Hindlimb muscle (tissue), 1 donor: ENCODE measurements around the gene ITIH1. TPM values are rescaled to one million over a fixed set of nuclear protein-coding genes. Genes with fewer than 3 reads are reported as not detected.
"Not testable (repeated sequence)": the region's sequence is repeated elsewhere in the genome, so short reads cannot be mapped to it uniquely, and the experiment has no call there.

Source experiments
- DNase-seq: peaks from one replicate; pipeline ENCODE4 v3.0.0-alpha.2; 2013
- polyA plus RNA-seq: library from polyadenylated mRNA; unstranded; fragments of 120-200 nt; gene quantifications from one replicate; pipeline ENCODE4 v1.2.1, GENCODE V29; 2013; ENCODE audit not compliant: insufficient read length

The ITIH1 gene
- polyA plus RNA-seq, 1 donor: 0.13 TPM

DNA sequence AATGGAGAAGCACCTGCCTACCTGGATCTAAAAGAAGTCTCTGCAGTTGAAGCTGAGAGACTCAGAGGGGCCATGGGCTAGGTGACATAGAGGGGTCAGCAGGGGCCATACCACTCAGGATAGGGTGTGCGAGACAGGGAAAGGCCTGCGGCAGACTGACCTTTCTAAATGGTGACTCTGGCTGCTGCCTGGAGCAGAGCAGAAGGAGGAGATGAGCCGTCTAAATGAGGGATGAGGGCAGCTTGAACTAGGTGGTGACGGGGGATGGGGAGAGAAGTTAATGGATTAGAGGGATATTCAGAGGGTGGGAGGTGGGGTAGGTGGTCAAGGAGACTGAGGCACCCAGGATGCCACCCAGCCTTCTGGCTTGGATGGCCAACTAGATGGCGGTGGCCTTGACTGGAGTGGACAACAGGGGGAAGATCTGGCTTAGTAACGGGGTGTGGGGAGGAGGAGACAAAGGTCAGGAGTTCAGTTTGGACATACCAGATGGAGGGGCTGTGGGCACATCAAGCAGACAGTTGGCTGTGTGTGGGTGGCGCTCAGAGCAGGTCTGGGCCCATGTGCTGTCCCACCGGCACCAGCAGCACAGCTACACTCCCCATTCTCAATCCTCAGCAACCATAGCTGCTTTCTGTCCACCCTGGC lies 3.2 kb upstream of the ITIH1 start:
- DNase-seq: no peak

DNA sequence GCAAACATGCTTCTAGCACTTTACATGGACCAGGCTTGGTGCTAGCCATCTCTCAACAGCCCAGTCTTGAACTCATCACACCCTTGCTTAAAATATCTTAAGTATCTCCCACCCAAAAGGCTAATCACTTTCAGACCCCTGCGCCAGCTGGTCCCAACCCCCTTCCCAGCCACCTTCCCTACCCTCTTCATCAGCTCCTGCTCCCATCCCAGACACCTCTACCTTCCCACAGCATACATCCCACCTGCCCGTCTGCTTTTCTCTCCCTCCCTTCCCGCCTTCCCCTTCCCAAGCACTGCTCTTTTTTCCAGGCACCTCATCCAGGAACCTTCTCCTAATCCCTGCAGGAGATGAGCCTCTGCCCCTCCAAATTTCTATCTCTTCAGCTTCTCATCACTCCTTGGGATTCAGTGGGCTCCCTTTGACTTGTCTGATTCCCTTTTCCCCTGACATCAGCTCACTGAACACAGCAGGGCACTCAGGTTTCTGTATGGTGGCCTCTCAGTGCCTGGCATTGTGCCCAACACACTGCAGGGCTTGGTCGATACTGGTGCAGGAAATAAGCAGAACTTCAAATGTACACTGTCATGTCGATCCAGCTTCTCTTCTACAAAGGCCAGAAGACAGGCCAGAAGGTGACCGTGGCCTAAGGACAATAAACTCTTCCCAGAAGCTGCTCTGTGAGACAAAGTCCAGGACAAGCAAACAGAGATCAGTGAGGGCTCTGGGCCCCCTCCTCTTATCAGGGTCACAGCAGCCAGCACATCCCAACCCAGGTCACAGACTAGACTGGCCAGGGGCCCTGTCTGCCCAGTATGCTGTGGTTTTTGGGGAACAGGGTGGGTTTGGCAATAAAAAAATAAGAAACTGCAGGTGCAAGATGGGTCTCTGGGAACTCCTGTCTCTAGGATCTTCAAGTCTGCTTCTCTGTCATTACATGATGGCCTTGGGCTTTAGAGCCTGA lies 2.2 kb upstream of the ITIH1 start:
- no peak for DNase-seq

DNA sequence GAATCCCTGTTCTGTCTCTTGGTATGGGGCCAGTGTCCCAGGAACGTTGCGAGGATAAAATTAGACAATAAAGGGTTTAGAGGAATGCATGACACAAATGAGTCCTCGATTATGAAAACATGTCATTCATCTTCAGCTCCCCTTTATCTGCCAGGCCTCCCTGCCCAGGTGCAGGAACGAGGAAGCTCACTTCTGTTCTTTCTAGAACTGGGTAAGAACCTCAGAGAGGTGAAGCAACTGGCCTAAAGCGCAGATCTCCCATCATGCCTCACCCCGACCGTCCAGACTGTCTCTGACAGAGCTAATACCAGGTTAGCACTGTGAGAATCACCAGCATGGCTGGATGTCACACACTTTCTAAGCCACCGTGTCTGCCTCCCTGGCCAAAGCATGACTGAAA lies 1.5 kb upstream of the ITIH1 start:
- no peak for DNase-seq

DNA sequence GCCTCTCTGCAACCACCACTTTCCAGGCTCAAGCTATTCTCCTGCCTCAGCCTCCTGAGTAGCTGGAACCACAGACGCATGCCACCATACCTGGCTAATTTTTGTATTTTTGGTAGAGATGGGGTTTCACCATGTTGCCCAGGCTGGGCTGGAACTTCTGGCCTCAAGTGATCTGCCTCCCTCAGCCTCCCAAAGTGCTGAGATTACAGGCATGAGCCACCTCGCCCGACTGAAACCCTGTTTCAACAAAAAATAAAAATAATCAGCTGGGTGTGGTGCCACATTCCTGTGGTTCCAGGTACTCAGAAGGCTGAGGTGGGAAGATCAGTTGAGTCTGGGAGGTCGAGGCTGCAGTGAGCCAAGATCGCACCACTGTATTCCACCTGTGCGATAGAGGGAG lies 913 bp upstream of the ITIH1 start:
- DNase-seq: not testable (repeated sequence)

DNA sequence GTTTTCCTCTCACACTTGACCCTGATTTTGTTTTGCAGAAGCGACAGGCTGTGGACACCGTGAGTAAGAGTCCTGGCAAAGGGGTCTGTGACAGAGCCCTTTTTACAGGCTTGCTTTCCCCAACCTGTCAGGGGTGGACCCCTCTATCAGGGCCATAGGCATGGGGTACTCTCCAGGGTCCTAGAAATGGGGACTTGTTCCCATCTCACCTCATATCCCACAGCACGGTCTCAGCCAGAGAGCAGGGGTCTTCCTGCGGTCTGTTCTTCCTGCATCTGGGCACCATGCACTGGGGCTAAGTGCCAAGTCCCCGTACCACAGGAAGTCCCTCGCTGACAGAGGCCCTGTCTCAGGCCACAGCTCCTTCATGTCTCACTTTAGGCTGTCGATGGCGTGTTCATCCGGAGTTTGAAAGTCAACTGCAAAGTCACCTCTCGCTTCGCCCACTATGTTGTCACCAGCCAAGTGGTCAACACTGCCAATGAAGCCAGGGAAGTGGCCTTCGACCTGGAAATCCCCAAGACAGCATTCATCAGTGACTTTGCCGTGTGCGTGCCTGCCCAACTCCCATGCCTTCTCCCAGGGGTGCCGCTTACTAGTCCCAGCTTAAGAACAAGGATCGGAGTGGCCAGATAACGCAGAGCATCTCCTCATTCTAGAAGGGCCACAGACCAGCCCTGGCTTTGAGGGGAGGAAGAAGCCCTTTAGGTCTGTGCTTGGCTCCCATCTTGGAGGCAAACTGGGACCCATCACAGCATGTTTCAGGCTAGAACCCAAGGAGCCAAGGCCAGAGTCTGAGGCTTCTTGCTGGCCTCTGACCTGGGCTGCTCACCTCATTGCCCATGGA lies 783 bp downstream of the ITIH1 start:
- no peak for DNase-seq

DNA sequence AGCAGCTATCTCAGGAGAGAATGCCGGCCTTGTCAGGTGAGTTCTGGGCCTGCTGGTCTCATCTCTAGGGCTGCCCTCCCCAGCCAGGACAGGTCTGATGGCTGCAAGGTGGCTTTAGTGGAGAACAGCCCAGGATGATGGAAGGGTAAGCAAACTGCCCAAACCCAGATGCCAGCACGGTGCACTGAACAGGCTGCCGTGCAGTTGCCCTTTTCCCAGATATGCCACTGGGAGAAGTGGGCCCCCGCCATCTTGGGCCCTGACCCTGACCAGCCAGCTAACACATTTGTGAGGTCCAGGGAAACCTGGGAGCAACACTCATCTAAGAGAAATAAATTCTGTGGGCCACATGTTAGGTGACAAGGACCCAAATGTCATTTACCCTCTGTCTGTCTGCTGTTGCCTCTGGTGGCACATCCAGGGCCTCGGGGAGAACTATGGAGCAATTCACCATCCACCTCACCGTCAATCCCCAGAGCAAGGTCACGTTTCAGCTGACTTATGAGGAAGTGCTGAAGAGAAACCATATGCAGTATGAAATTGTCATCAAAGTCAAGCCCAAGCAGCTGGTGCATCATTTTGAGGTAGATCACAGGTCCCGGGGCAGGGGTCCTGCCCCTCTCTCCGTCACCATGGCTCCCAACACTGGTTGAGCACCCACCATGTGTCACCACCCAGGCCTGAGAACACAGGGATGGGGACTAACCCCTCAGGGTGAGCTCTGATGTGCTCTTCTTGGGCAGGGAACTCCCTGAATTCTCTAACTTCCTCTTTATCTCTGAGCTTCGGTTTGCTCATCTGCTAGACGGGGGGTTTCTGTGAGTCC lies 1.8 kb downstream of the ITIH1 start:
- no peak for DNase-seq

DNA sequence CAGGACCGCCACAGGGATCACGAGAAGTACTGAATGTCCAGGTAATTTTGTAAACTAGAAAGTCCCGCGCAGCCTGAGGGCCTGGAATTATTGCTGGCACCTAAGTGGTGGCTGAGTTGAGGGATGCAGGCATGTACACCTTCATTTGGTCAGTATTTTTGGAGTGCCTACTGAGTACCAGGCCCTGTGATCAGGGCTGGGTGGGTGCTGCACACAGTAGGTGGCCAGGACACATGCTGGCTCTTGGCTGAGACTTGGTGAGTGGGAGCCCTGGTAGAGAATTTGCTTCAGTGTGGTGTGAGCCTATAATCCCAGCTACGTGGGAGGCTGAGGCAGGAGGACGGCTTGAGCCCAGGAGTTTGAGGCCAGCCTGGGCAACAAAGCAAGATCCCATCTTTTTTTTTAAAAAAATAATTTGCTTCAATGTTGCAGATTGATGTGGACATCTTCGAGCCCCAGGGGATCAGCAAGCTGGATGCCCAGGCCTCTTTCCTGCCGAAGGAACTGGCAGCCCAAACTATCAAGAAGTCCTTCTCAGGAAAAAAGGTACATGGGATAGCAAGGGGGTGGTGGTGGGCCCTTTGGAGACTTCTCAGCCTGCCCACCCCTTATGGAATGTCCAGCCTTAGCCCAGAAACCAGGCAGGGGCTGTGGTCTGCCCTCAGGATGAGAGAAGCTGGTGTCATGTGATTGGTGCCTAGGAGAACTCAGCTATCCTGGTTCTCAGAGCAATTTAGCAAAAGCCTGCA lies 2.6 kb downstream of the ITIH1 start:
- no peak for DNase-seq

DNA sequence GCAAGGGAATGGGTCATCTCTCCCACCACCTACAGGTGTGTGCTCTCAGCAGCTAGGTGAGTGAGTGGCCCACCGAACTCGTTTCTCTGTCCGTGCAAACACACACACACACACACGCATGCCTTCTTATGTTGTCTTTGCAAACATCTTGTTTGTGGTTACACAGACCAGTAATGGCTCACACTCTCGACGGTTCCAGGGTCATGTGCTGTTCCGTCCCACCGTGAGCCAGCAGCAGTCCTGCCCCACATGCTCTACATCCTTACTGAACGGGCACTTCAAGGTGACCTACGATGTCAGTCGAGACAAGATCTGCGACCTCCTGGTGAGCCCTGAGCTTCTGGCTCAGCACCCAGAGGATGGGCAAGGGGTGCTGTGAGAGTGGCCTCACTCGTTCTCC lies 4.3 kb downstream of the ITIH1 start:
- no peak for DNase-seq

DNA sequence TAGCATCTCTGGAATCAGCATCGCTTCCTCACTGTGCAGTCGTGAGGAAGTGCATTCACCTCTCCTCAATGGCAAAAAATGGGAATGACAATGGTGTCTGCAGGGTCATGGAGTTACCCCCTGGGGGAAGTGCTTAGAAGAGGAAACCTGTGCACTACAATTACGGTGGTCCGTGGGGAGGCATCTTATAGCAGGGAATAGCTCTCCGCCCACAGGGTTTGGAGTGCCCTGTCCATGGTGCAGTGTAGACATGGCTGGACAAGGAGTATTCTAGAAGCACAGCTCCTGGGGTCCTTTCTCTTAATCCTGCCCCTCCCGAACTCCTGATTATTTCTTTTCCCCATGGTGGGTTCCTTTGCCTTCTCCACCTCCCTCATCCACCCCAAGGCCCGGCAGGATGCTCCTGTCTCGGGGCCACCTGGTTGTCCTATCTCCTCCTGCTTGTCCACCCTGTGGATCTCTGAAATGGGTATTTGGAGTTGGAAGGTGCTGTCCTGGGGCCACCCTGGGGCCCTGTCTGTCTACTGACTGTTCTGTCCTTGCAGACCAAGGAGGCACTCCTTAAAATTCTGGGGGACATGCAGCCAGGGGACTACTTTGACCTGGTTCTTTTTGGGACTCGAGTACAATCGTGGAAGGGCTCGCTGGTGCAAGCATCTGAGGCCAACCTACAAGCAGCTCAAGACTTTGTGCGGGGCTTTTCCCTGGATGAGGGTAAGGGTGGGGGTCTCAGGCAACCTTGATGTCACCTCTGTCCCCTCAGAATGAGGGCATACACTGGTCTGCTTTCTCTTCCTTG lies 5.2 kb downstream of the ITIH1 start:
- DNase-seq: no peak

DNA sequence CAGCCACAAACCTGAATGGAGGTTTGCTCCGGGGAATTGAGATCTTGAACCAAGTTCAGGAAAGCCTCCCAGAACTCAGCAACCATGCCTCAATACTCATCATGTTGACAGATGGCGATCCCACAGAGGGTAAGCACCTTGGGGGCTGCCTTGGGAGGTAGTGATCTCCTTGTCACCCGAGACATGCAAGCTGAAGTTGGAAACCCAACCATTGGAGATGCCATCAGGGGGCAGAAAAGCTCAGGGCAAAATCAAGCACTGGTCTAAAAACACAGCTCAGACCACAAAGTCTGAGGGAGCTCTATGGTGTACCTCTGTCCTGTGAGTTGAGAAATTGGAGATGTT lies 5.8 kb downstream of the ITIH1 start:
- no peak for DNase-seq

DNA sequence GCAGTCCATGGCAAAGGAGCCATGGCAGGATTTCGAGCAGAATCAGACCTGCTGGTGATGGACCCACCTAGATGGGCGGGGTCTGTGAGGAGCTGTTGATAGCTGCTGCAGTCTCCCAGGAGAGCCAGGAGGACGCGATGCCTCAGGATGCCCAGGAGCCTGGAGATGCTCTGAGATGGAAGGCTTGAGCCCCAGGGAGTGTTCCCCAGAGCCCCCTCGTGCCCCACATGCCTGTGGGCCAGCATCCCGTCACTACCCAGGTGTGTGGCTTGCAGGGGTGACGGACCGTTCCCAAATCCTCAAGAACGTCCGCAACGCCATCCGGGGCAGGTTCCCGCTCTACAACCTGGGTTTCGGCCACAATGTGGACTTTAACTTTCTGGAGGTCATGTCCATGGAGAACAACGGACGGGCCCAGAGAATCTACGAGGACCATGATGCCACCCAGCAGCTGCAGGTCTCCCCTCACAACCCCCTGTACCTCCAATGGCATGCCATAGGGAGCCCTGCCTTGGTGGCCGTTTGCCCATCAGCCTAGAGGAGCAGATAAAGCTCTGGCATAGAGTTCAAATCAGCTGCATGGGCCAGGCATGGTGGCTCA lies 6.7 kb downstream of the ITIH1 start:
- DNase-seq: no peak

DNA sequence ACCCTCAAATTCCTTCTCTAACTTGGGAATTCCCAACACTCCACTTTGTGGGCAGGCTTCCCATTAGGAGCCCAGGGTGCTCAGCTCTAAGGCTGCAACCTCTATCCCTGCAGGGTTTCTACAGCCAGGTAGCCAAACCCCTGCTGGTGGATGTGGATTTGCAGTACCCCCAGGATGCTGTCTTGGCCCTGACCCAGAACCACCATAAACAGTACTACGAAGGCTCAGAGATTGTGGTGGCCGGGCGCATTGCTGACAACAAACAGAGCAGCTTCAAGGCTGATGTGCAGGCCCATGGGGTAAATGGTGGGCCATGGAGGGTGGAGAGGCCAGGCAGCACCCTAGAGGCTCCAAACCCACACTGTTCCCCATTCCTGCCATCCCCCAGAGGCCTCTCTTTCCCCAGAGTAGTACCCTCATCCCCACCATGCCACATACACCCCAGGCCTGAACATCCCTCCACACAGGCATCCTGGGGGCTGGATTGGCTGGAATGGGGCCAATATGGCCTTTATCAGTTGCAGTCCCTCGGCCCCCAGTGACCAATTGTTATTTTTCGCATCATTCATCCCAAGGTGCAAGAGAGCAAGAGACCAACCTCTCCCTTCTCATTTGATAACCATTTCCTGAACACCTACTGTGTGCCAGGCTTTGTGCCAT lies 7.7 kb downstream of the ITIH1 start:
- no peak for DNase-seq

DNA sequence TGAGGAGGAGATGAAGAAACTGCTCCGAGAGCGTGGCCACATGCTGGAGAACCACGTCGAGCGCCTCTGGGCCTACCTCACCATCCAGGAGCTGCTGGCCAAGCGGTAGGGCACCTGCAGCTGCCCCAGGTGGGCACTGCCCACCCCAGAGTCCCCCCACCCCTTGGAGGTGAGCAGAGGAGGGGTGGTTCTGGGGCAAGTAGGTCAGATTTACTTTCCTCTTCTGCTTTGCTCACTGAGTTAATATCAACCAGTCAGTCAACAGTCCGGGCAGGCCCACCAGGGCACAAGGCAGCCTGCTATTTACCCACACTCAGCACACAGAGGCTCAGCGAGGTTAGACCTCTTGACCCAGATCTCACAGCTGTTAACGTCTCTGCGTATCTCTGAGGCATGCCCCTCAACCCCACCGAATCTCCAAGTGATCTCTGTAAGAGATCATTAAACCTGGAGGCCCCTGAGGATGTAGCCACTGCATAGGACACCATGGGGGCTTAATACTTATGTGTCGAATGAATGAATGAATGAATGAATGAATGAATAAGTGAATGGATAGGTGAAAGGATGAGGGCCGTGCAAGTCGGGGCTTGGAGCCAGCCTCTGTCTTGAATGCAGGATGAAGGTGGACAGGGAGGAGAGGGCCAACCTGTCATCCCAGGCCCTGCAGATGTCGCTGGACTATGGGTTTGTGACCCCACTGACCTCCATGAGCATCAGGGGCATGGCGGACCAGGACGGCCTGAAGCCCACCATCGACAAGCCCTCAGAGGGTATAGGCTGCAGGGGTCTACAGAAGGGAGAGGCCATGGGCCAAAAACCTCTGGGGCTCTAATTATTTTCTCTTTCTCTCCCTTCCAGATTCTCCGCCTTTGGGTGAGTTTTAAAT lies 9.2 kb downstream of the ITIH1 start:
- no peak for DNase-seq

DNA sequence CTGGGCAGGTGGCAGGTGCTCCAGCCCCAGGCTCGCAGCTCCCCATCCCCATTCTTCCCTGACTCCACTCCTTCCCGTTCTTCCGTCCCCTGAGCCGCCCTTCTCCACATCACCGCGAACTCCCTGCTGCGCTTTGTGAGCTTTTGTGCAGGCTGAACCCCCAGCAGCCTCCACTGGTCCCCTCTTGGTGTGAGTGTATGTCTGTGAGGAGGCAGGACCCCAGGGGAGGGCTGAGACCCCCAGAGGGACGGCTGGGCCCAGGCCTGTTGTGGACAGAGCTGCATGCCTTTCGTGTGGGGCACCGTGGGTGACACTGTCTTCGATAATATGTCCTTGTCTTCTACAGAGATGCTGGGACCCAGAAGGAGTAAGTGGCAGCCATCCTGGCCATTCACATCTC lies 9.8 kb downstream of the ITIH1 start:
- no peak for DNase-seq

DNA sequence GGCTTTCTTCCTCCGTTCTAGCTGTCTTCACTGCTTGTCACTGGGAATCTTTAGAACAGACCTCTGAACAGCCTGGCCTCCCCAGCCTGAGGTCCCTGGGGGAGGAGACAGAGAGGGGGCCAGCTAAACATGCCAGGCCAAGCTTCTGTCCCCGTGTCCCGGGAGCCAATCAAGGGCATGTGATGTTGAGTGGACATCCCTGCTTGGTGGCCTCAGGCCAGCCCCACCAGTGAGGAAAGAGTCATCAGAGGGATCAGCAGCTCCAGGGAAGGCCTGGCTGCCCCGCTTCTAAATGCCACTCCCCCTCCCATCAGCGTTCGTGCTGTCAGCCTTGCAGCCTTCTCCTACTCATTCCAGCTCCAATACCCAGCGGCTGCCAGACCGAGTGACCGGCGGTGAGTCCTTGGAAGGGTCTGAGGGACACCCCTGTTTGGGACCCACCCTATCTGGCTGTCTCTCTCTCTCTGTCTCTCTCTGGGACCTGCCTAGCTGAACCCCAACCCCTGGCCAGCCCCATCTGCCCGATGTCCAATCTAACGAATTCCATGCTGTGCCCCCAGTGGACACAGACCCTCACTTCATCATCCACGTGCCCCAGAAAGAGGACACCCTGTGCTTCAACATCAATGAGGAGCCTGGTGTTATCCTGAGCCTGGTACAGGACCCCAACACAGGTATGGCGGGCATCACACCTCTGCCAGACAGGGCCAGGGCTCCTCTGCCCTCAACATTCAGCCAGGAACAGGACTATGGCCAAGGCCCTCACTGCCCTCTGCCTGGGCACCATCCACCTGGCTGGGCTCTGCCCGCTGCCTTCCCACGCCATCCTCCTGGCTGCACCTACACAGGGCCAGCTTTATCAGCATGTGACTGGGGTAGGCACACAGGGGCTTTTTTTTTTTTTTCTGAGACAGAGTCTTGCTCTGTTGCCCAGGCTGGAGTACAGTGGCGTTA lies 10.6 kb downstream of the ITIH1 start:
- no peak for DNase-seq

DNA sequence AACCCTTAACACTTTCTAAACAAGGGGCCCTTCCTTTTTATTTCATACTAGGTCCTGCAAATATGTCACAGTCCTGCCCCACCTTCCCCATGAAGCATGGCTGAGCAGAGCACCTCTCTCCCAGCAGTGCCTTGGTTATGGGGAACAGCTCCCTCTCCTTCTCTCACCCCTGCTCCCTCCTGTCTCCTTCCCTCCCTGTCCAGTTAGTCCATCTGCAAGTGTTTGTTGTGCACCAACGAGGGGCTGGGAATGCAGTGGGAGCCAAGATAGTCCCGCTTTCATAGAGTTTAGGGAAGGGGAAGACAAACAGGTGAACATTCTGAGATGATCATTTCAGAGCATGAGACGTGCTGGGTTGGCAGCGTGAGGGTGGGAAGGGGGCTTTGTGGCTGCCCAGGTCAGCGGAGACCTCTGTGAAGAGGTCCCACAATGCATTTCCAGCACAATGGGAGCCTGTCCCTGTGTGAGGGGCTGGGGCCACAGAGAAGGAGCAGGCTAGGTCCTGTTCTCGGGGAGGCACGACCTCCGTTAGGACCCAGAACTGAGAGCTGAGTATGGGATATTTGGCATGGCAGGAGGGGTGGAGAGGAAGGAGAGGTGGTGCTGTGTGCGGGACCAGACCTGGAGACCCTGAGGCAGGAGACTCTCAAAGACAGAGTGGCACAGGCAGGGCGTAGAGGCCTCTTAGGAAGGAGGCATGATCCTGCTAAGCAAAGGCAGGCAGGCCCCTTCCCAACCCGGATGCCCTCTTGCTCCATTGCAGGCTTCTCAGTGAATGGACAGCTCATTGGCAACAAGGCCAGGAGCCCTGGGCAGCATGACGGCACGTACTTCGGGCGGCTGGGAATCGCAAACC lies 11.7 kb downstream of the ITIH1 start:
- DNase-seq: no peak

DNA sequence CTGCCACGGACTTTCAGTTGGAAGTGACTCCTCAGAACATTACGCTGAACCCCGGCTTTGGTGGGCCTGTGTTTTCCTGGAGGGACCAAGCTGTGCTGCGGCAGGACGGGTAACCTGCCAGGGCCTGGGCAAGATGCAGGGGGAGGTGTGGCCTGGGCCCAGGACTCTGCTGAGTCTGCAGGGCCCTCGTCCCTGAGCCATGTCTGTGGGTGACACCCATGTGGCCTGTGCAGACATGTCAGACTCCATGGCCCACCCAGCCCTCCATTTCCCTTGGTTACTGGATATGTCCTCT lies 12.3 kb downstream of the ITIH1 start:
- no peak for DNase-seq
